Activated CD8-positive, alpha-beta T cell treated with anti-CD3 and anti-CD28 coated beads for 36 hours (primary cell): Measurements from ENCODE around the gene ZNF185. TPM values are rescaled to one million over a fixed set of nuclear protein-coding genes. Genes with fewer than 3 reads are reported as not detected.

Source experiments
- ATAC-seq: fragments of 200-7000 bp; cut with Tn5 transposase; one replicate; pipeline ENCODE4 v1.10.0; 2021; ENCODE audit warnings: mild to moderate bottlenecking, moderate library complexity
- CTCF ChIA-PET: fragments of 350-600 bp; sonication (Branson Sonifier 250); formaldehyde crosslinking; loops from one replicate; lab custom pipeline; 2021; ENCODE audit warnings: antibody characterized with exemption; lab: Charles Lee
- POLR2A ChIA-PET: fragments of 350-600 bp; sonication (Branson Sonifier 250); formaldehyde crosslinking; loops from one replicate; lab custom pipeline; 2021; ENCODE audit warnings: antibody characterized with exemption; lab: Charles Lee
- DNase-seq: peaks from one replicate; pipeline ENCODE4 v3.0.0-alpha.2; 2020
- H3K27ac Mint-ChIP-seq: one replicate; pipeline ENCODE4 v1.8.0; 2021; ENCODE audit warnings: mild to moderate bottlenecking, mixed read lengths
- H3K27me3 Mint-ChIP-seq: one replicate; pipeline ENCODE4 v1.8.0; 2021; ENCODE audit warnings: mixed read lengths
- H3K36me3 Mint-ChIP-seq: one replicate; pipeline ENCODE4 v1.8.0; 2021; ENCODE audit warnings: low read depth, mixed read lengths
- H3K4me1 Mint-ChIP-seq: one replicate; pipeline ENCODE4 v1.8.0; 2021; ENCODE audit warnings: low read depth, mixed read lengths
- H3K4me3 Mint-ChIP-seq: one replicate; pipeline ENCODE4 v1.8.0; 2021; ENCODE audit warnings: mild to moderate bottlenecking, moderate library complexity, mixed read lengths
- H3K9me3 Mint-ChIP-seq: one replicate; pipeline ENCODE4 v1.8.0; 2021; ENCODE audit warnings: mixed read lengths
- CTCF ChIP-seq: fragments of 200-600 bp; IDR thresholded peaks from one replicate; pipeline ENCODE4 v1.8.0; 2022; ENCODE audit warnings: antibody characterized with exemption, mild to moderate bottlenecking
- intact Hi-C: fragments of 100-400 bp; cut with micrococcal nuclease; formaldehyde crosslinking; loops from one replicate; pipeline ENCODE4 v1.10.0; 2022
- total RNA-seq, 2 experiments: library from RNA; stranded (reverse); gene quantifications; one replicate each; pipeline ENCODE4 v1.2.3, GENCODE V29; 2021

ZNF185 gene
- total RNA-seq, 2 experiments from 2014 or later, result 1.6 to 1.7 TPM

GRCh38 chrX:152932144-152932543 is 34.3 kb downstream of the ZNF185 start:
- Mint-ChIP-seq H3K36me3 (no peaks in the 10 kb centered on the region), H3K4me1 (no peaks in the 10 kb centered on the region), H3K27me3 (no peaks in the 10 kb centered on the region), H3K9me3 (no peaks in the 10 kb centered on the region), H3K4me3 (no peak overlapping the region), H3K27ac (no peak overlapping the region)
- ATAC-seq, result no peak
- DNase-seq, result no peak
- TF ChIP-seq CTCF, result no peak
- ChIA-PET POLR2A (no interaction called here), CTCF (no interaction called here)
- intact Hi-C loops, result no loop called here

- intact Hi-C loops, result no loop called here
- Mint-ChIP-seq H3K4me1 (no peaks in the 10 kb centered on the region), H3K36me3 (no peaks in the 10 kb centered on the region), H3K27ac (no peak overlapping the region), H3K9me3 (no peaks in the 10 kb centered on the region), H3K27me3 (no peaks in the 10 kb centered on the region), H3K4me3 (no peak overlapping the region)
- DNase-seq (no peak), ATAC-seq (no peak)
- CTCF ChIA-PET, result interaction anchor here (1.5 kb wide), 1 partner anchor 9 kb away, joined by 4 read pairs; no protein-coding TSS in a partner anchor
- POLR2A ChIA-PET, result no interaction called here
- no peak for TF ChIP-seq CTCF
These were observed 34.8 kb downstream of the ZNF185 start for GRCh38 chrX:152932598-152933175.

GRCh38 chrX:152936306-152936705 is 38.4 kb downstream of the ZNF185 start:
- no peak overlapping the region for H3K4me3 Mint-ChIP-seq
- CTCF ChIA-PET, result no interaction called here
- intact Hi-C loops, result no loop called here

GRCh38 chrX:152937236-152937635 is 39.4 kb downstream of the ZNF185 start:
- POLR2A ChIA-PET, result no interaction called here
- Mint-ChIP-seq H3K27me3 (no peaks in the 10 kb centered on the region), H3K4me1 (no peaks in the 10 kb centered on the region), H3K9me3 (no peaks in the 10 kb centered on the region), H3K36me3 (no peaks in the 10 kb centered on the region), H3K27ac (no peak overlapping the region), H3K4me3 (no peak overlapping the region)
- no peak for ATAC-seq
- no peak for TF ChIP-seq CTCF
- intact Hi-C loops, result no loop called here
- DNase-seq, result no peak
- CTCF ChIA-PET, result no interaction called here

More at GRCh38 chrX:152936306-152936705, 38.4 kb downstream of the ZNF185 start:
- Mint-ChIP-seq H3K4me1 (no peaks in the 10 kb centered on the region), H3K36me3 (no peaks in the 10 kb centered on the region), H3K9me3 (no peaks in the 10 kb centered on the region), H3K27me3 (no peaks in the 10 kb centered on the region), H3K27ac (no peak overlapping the region)
- no peak for TF ChIP-seq CTCF
- no peak for ATAC-seq
- no peak for DNase-seq
- POLR2A ChIA-PET, result no interaction called here

GRCh38 chrX:152941328-152942076 is 43.6 kb downstream of the ZNF185 start:
- H3K36me3 Mint-ChIP-seq, result peaks cover 2% of the 10 kb centered on the region
- ATAC-seq, result peak; percentile 99
- no peaks in the 10 kb centered on the region for H3K27me3 Mint-ChIP-seq
- peak; percentile 91 for DNase-seq
- peak overlapping the region; percentile 85 for H3K27ac Mint-ChIP-seq
- TF ChIP-seq CTCF, result peak; percentile 60
- H3K4me3 Mint-ChIP-seq, result peak overlapping the region; percentile 86
- no peaks in the 10 kb centered on the region for H3K4me1 Mint-ChIP-seq
- intact Hi-C loops, result no loop called here
- POLR2A ChIA-PET, result no interaction called here
- CTCF ChIA-PET, result interaction anchor here (0.6 to 2.8 kb wide), 24 partner anchors 8 to 826 kb away, joined by 3 to 26 read pairs (median 4); partner anchors contain the start of gene HAUS7
- no peaks in the 10 kb centered on the region for H3K9me3 Mint-ChIP-seq
